ENCODE results near the gene SENP5.
A peak's percentile ranks its signal among the peaks of the same experiment; 100 is the strongest.

SENP5 gene

GRCh38 chr3:196947136-196947859, 79.6 kb downstream of the SENP5 start:
- no peak for DNase-seq (ENCODE audit: low read depth)
- no peak overlapping the region for H3K4me3 ChIP-seq (ENCODE audit: low read depth, low read length)
- TF ChIP-seq CTCF (IDR thresholded peaks at IDR 0.05; ENCODE audit: control insufficient read depth, extremely low read depth, insufficient read depth) = peak; percentile 16; the same call in 1 of the 2 replicates

GRCh38 chr3:196947860-196948441, 80.2 kb downstream of the SENP5 start:
- no peak for DNase-seq (ENCODE audit: low read depth)
- no peak overlapping the region for H3K4me3 ChIP-seq (ENCODE audit: low read depth, low read length)
- TF ChIP-seq CTCF (IDR thresholded peaks at IDR 0.05; ENCODE audit: control insufficient read depth, extremely low read depth, insufficient read depth) = no peak

GRCh38 chr3:196948442-196949284, 80.9 kb downstream of the SENP5 start:
- TF ChIP-seq CTCF (IDR thresholded peaks at IDR 0.05; ENCODE audit: control insufficient read depth, extremely low read depth, insufficient read depth) = no peak
- DNase-seq (ENCODE audit: low read depth) = no peak
- H3K4me3 ChIP-seq (ENCODE audit: low read depth, low read length) = no peak overlapping the region

GRCh38 chr3:196949285-196949619, 81.5 kb downstream of the SENP5 start:
- DNase-seq (ENCODE audit: low read depth) = no peak
- TF ChIP-seq CTCF (IDR thresholded peaks at IDR 0.05; ENCODE audit: control insufficient read depth, extremely low read depth, insufficient read depth) = no peak
- no peak overlapping the region for H3K4me3 ChIP-seq (ENCODE audit: low read depth, low read length)

GRCh38 chr3:196949750-196950149, 82.0 kb downstream of the SENP5 start:
- no peak for DNase-seq (ENCODE audit: low read depth)
- no peak overlapping the region for H3K4me3 ChIP-seq (ENCODE audit: low read depth, low read length)
- no peak for TF ChIP-seq CTCF (IDR thresholded peaks at IDR 0.05; ENCODE audit: control insufficient read depth, extremely low read depth, insufficient read depth)

- no peak for DNase-seq (ENCODE audit: low read depth)
- TF ChIP-seq CTCF (IDR thresholded peaks at IDR 0.05; ENCODE audit: control insufficient read depth, extremely low read depth, insufficient read depth) = no peak
- H3K4me3 ChIP-seq (ENCODE audit: low read depth, low read length) = no peak overlapping the region
Measured at GRCh38 chr3:196951371-196951770, 83.7 kb downstream of the SENP5 start.
